ENCODE data around the gene DOLK.

GRCh38 chr9:128928624-128929023 lies 18.8 kb downstream of the DOLK start:
- TF ChIP-seq CTCF (IDR thresholded peaks at IDR 0.05; ENCODE audit: low read depth, low read length, missing input control) (no peak), JUND (IDR thresholded peaks at IDR 0.05) (no peak), RAD21 (IDR thresholded peaks at IDR 0.05) (no peak), SP1 (IDR thresholded peaks at IDR 0.05) (no peak), EGR1 (IDR thresholded peaks at IDR 0.05; ENCODE audit: low read depth in 2 of 2) (no peak), REST (IDR thresholded peaks at IDR 0.05) (no peak), ATF3 (IDR thresholded peaks at IDR 0.05) (no peak), YY1 (IDR thresholded peaks at IDR 0.05) (no peak), RXRA (IDR thresholded peaks at IDR 0.05) (no peak), MAX (IDR thresholded peaks at IDR 0.05) (no peak)
